Measurements from ENCODE around the gene NUP210.

- no peak for TF ChIP-seq CTCF (IDR thresholded peaks at IDR 0.05)
- TF ChIP-seq POLR2A (IDR thresholded peaks at IDR 0.05): no peak
Observed at GRCh38 chr3:13370609-13371008, 49.5 kb downstream of the NUP210 start.

Data from lower leg skin (tissue), 3 donors.